Muscle layer of duodenum (tissue), 2 donors: ENCODE data around the gene SH3RF3.

ENCODE experiments used
- H3K27ac ChIP-seq: one replicate; pipeline ENCODE4 v1.7.0; 2013; ENCODE audit warnings: mild to moderate bottlenecking, low read length
- H3K27me3 ChIP-seq: one replicate; pipeline ENCODE4 v1.7.0; 2013; ENCODE audit warnings: low read depth, mild to moderate bottlenecking, control low read depth, low read length
- H3K36me3 ChIP-seq, 2 donors: one replicate each; pipeline ENCODE4 v1.7.0; 2013; ENCODE audit warnings: low read length in 2 of 2, control low read depth in 1 of 2, mild to moderate bottlenecking in 1 of 2; ENCODE audit not compliant: insufficient read depth in 2 of 2, control insufficient read depth in 1 of 2
- H3K4me1 ChIP-seq, 2 donors: one replicate each; pipeline ENCODE4 v1.7.0; 2013; ENCODE audit warnings: low read length in 2 of 2, mild to moderate bottlenecking in 2 of 2, control low read depth in 1 of 2, moderate library complexity in 1 of 2; ENCODE audit not compliant: insufficient read depth in 2 of 2, control insufficient read depth in 1 of 2
- H3K4me3 ChIP-seq, 2 donors: one replicate each; pipeline ENCODE4 v1.7.0; 2013; ENCODE audit warnings: low read length in 2 of 2, low read depth in 1 of 2, mild to moderate bottlenecking in 1 of 2
- H3K9me3 ChIP-seq, 2 donors: one replicate each; pipeline ENCODE4 v1.7.0; 2013; ENCODE audit warnings: low read length in 2 of 2, control low read depth in 1 of 2, mild to moderate bottlenecking in 1 of 2; ENCODE audit not compliant: control insufficient read depth in 1 of 2
- donor health status: healthy.

SH3RF3 gene

DNA sequence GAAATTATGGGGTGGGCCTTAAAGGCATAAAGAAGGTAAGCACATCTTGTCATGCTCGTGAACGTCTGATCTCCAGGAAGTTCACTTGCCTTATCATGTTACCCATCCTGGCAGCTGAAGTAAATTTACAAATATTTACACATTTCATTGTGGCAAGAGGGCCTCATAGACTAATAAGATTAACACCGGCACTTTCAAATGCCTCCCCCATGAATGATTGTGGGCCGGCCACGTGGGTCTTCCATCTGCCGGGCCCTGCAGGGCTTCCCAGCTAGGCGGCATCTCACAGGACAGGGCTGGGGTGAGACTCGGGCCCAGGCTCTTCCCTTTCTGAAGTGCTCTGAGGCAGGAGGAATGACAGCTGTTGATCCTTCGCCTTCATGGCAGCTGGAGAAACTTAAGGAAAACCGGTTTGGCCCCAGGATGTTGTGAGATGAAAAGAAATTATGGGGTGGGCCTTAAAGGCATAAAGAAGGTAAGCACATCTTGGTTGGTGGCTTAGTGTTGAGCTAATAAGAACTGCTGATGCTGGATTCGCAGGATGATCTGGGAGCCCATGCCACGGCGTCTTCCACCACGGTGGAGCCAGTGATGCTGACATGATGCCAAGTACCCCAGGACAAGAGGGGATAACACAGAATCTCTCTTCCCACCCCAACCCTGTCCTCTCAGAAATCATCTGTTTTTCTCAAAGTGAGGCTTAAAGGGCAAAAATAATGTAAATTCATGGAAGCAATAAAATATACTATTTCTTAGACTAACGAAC lies 308.5 kb downstream of the SH3RF3 start:
- H3K9me3 ChIP-seq = peaks cover 2 to 8% of the 10 kb centered on the region in 2 donors
- no peaks in the 10 kb centered on the region for H3K36me3 ChIP-seq
- no peaks in the 10 kb centered on the region for H3K27me3 ChIP-seq
- H3K4me3 ChIP-seq = no peak overlapping the region
- peaks cover 4 to 6% of the 10 kb centered on the region in 2 donors for H3K4me1 ChIP-seq
- H3K27ac ChIP-seq = peak overlapping the region; percentile 27

DNA sequence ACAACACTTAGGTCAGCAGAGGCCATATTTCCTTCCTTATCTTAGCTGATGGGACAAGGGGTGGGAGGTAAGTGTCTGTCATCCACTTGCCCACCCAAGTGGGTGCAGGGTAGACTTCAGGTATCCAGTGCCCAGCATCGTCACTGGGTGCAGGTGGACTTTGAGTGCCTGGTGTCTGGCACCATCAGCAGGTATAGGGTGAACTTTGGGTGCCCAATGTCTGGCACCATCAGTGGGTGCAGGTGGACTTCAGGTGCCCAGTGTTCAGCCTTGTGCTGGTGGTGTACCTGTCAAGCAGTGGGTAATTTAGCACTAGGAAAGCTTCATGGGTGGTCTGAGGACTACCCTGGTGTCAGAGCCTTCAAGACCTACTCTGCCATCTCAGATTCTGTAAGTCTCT lies 309.1 kb downstream of the SH3RF3 start:
- no peaks in the 10 kb centered on the region for H3K36me3 ChIP-seq
- peaks cover 6 to 14% of the 10 kb centered on the region in 2 donors for H3K9me3 ChIP-seq
- H3K27me3 ChIP-seq = no peaks in the 10 kb centered on the region
- H3K4me1 ChIP-seq = peaks cover 4 to 6% of the 10 kb centered on the region in 2 donors
- no peak overlapping the region for H3K27ac ChIP-seq
- H3K4me3 ChIP-seq = no peak overlapping the region

DNA sequence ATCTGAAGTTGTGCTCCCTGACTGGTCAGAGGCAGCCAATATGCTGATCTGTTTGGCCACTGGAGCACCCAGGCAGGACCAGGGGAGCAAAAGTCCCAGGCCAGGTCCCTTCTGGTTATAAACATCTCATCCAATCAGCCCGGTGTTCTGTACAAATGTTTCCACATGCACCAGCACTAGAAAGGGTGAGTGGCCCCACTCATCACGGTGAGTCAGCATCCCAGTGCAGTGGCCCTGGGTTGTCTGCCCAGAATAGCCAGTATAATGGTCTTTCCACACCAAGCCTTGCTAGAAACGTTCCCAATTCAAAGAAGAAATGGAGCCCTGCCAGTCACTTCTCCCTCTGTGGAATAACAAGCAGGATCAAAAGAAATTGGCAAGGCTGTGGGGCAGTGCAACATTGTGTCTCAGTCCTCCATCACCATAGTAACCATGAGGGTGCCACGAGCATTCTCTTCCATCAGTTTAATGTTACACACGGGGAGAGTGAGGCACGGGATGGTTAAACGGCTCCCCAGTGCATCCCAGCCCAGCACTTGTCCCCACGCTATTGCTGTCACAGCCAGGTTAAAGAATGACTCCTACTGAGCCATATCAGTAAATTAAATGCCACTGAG lies 309.9 kb downstream of the SH3RF3 start:
- H3K36me3 ChIP-seq = no peaks in the 10 kb centered on the region
- H3K27me3 ChIP-seq = no peaks in the 10 kb centered on the region
- no peak overlapping the region for H3K27ac ChIP-seq
- H3K4me3 ChIP-seq = no peak overlapping the region
- H3K9me3 ChIP-seq = peaks cover 6 to 16% of the 10 kb centered on the region in 2 donors
- peaks cover 4 to 6% of the 10 kb centered on the region in 2 donors for H3K4me1 ChIP-seq

DNA sequence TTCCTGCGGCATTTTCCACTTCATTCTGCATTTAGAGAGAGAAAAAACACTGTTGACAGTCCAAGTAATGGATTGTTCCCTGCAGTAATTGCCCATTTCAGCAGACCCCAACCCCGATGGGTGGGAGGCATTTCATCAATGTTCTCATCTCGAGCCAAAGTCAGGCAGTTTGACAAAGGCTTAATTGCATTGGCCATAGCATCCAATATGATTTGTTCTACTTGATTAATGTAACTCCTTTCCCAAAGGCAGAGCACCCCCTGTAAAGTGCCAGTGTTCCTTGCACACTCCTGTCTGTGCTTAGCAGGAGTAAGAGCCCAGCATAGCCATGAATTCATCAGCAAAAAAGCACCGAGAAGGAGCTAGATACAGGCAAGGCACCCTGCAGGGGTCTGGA lies 310.4 kb downstream of the SH3RF3 start:
- Histone ChIP-seq H3K27me3 (no peaks in the 10 kb centered on the region), H3K9me3 (peaks cover 6 to 16% of the 10 kb centered on the region in 2 donors), H3K36me3 (no peaks in the 10 kb centered on the region), H3K27ac (no peak overlapping the region), H3K4me3 (no peak overlapping the region), H3K4me1 (peaks cover 4 to 6% of the 10 kb centered on the region in 2 donors)

DNA sequence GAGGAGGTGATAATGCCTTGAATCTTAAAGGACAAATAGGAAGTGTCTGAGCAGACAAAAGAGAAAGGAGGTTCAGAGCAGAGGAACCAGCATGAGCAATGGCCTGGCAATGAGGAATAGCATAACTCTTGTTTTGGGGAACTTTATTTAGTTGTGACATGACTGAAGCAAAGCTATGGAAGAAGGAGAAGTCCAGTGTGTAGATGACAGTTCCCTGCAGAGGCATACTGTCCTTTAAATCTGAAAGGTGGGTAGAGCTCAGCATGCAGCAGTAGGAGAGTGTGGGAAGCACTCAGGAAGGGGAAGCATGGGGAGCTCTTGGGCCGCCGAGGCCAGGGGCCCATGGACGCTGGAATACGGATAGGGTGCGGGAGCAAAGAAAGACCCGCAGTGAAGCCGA lies 311.0 kb downstream of the SH3RF3 start:
- peaks cover 6 to 19% of the 10 kb centered on the region in 2 donors for H3K9me3 ChIP-seq
- H3K27ac ChIP-seq = no peak overlapping the region
- no peaks in the 10 kb centered on the region for H3K27me3 ChIP-seq
- peaks cover 4 to 6% of the 10 kb centered on the region in 2 donors for H3K4me1 ChIP-seq
- H3K4me3 ChIP-seq = no peak overlapping the region
- H3K36me3 ChIP-seq = no peaks in the 10 kb centered on the region

DNA sequence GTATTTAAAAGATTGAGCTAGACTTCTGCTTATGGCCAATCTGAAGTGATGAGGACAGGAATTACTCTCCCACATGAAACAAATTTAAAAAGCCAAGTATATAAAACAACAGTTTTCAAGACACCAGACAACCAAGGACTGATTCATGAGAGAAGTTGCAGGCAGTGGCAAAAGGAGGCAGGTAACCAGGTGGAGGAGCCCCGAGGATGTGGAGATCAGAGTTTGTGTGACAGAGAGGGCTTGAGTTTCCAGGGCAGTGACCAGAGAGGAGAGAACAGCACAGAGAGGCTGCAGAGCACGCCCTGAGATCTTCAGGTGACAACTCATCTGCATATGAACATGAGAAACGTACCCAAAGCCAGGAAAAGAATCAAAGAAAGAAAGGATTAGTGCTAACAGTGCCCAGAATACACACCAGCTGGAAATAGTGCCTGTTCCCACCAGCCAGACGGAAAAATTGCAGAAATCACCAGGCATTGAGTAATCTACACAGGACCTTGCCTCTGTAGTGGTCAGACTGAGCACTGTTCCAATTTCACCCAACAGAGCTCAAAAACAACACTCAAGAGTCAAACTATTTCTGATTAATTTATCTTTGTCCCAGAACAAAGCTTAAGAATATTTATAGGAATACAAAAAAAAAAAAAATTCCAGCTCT lies 311.6 kb downstream of the SH3RF3 start:
- Histone ChIP-seq H3K4me3 (no peak overlapping the region), H3K4me1 (peaks cover 4 to 6% of the 10 kb centered on the region in 2 donors), H3K9me3 (peaks cover 6 to 23% of the 10 kb centered on the region in 2 donors), H3K27ac (no peak overlapping the region), H3K27me3 (no peaks in the 10 kb centered on the region), H3K36me3 (no peaks in the 10 kb centered on the region)

DNA sequence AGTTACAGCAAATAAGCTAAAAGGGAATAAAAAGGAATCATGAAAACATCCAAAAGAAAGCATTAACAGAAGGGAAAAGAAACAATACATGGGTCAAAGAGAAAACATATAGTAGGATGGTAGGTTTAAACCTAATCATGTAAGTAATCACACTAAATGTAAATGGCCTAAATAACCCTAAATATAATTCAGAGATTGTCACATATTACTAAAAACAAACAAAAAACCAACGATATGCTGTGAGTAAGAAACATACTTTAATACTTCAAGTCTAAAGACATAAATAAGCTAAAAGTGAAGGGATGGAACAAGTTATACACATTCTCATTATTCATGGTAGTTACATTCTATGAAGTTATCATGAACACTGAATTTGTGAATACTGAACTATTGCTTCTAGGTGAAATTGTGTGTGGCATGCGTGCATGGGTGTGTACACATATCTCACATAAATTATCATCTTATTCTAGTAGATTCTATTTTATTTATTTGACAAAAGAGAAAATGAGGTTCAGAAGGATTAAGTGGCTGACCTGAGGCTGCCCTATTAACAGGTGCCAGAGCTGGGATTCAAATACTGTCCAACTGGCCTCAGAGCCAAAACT lies 313.8 kb downstream of the SH3RF3 start:
- no peaks in the 10 kb centered on the region for H3K36me3 ChIP-seq
- H3K27ac ChIP-seq = no peak overlapping the region
- H3K4me1 ChIP-seq = peaks cover 0 to 6% of the 10 kb centered on the region in 2 donors
- H3K9me3 ChIP-seq = peaks cover 6 to 23% of the 10 kb centered on the region in 2 donors
- no peaks in the 10 kb centered on the region for H3K27me3 ChIP-seq
- H3K4me3 ChIP-seq = peak overlapping the region in 1 of 2 donors; percentile 8

DNA sequence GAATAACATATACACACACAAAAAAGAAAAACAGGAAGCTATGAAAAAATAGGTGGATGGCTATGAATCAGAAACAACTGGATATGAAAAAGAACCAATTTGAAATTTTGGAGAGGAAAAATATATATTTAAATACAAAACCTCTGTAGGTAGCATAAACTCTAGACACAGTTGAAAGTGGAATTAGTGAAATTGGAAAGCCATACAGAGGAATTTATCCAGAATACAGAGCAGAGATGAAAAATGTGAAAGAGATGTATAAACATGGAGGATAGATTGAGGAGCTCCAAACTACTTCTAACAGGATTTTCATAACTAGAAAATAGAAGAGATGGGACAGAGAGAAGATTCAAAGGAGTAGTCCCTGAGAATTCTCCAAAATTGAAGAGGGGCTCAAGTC lies 315.9 kb downstream of the SH3RF3 start:
- Histone ChIP-seq H3K27ac (no peak overlapping the region), H3K4me1 (peaks cover 0 to 13% of the 10 kb centered on the region in 2 donors), H3K27me3 (no peaks in the 10 kb centered on the region)

DNA sequence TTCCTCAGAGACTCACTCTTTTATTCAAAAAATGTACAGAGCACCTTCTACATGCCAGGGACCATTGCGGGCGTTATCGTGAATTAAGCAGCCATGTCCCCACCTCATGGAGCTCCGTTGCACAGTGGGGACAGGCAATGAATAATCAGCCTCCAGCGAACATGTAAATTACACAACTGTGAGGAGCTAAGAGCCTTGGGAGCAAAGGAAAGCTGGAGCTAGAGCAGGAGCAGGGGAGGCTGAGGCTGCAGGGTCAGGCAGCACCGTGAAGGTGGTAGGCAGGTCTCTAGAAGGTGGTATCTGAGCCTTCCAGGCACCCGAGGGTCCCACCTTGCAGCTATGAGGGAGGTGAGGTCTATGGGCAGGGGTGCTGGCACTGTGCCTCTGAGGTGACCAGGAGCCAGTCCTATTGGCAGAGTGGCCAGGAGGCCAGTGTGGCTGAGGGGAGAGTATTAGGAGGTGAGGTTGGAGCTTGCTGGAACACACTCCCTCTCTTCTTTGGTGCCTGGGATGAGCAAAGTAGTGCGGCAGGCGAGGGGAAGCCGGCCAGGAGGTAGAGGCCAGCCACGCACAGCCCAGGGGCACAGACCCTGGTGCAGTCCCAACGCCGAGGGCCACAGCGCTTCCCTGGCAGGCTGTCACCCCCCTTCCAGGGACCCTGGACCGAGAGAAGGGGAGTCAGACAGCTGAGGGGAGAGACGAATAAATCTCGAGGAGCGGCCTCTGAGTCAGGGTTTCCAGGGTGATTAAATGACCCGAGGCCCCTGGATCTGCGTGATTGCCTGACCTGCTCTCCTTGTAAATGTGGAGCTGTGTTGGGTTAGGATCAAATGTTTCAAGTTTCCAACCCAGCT lies 317.5 kb downstream of the SH3RF3 start:
- Histone ChIP-seq H3K36me3 (no peaks in the 10 kb centered on the region), H3K4me1 (peaks cover 0 to 13% of the 10 kb centered on the region in 2 donors), H3K9me3 (peaks cover 6 to 16% of the 10 kb centered on the region in 2 donors), H3K27me3 (no peaks in the 10 kb centered on the region), H3K27ac (no peak overlapping the region), H3K4me3 (no peak overlapping the region)

More for the DNA sequence above, 315.9 kb downstream of the SH3RF3 start:
- Histone ChIP-seq H3K9me3 (peaks cover 6 to 23% of the 10 kb centered on the region in 2 donors), H3K36me3 (no peaks in the 10 kb centered on the region), H3K4me3 (no peak overlapping the region)

DNA sequence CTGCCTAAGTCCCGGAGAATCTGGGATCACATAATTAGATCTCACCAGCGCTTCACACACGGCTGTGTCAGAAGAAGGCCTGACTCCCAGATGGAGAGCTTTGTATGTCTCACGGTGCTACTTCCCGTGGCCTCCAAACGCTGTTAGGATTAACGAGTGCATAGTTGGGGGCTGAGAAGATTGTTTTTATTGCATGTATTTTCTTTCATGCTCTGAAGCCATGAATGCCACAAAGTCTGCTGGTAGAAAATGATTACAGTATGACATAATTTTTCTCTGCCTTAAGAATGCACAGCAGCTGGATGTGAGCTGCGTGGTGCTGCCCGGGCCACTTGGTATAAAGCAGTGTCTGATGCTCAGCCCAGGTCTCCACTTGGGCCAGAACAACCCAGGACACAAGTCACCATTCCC lies 318.3 kb downstream of the SH3RF3 start:
- H3K4me1 ChIP-seq = peaks cover 0 to 13% of the 10 kb centered on the region in 2 donors
- no peak overlapping the region for H3K4me3 ChIP-seq
- peaks cover 6 to 14% of the 10 kb centered on the region in 2 donors for H3K9me3 ChIP-seq

More for the DNA sequence above, 318.3 kb downstream of the SH3RF3 start:
- Histone ChIP-seq H3K27ac (no peak overlapping the region), H3K27me3 (no peaks in the 10 kb centered on the region), H3K36me3 (no peaks in the 10 kb centered on the region)
